ENCODE measurements around the gene LANCL2. TPM values are rescaled to one million over a fixed set of nuclear protein-coding genes. Genes with fewer than 3 reads are reported as not detected.
A peak's percentile ranks its signal among the peaks of the same experiment; 100 is the strongest.

LANCL2 gene
- total and polyA plus RNA-seq, 9 of the 15 experiments (the other 6 are each of a cell fraction or from before 2014, with no cell fraction given), result 5.3 to 18.5 (median 13.5) TPM

GRCh38 chr7:55367283-55367840 lies 2.2 kb downstream of the LANCL2 start:
- H3K9me3 ChIP-seq (replicated peaks; ENCODE audit: control insufficient read depth, insufficient read depth, low read depth, low read length), result no peaks in the 10 kb centered on the region
- H3K4me1 ChIP-seq (replicated peaks in 1 of 2; ENCODE audit: control insufficient read depth in 2 of 2, insufficient read depth in 2 of 2, low read length in 2 of 2), result peaks cover 4 to 19% of the 10 kb centered on the region in 2 experiments; a peak in 4 of 5 replicates
- peak overlapping the region; percentile 98; the same call in 2 of the 3 replicates for H3K27ac ChIP-seq (ENCODE audit: extremely low read depth, low read depth, low read length)
- H3K9me1 ChIP-seq (ENCODE audit: control insufficient read depth, insufficient read depth, low read length), result no peaks in the 10 kb centered on the region
- WGBS (ENCODE audit: insufficient coverage, low coverage, missing lambda C conversion rate), result 83% methylated on average over 19 of the region's 19 CpGs
- H3K27me3 ChIP-seq (ENCODE audit: control insufficient read depth in 2 of 2, insufficient read depth in 2 of 2, low read length in 2 of 2), result no peaks in the 10 kb centered on the region
- ChIA-PET CTCF (ENCODE audit: low intra/inter-chr PET ratio) (no interaction called here), POLR2A (interaction anchor here (0.9 to 1.9 kb wide), 2 partner anchors 12 to 24 kb away, joined by 3 to 10 read pairs; no protein-coding TSS in a partner anchor)
- peak overlapping the region; percentile 84 to 98 for H3K9ac ChIP-seq (ENCODE audit: insufficient read depth in 1 of 2, low read depth in 2 of 2, low read length in 2 of 2)
- peak overlapping the region; percentile 95 for H3K4me3 ChIP-seq
- H3K36me3 ChIP-seq (ENCODE audit: control insufficient read depth, insufficient read depth, low read length), result no peaks in the 10 kb centered on the region
- in situ Hi-C loops (cut with MboI), result no loop called here
- H3K4me2 ChIP-seq (ENCODE audit: insufficient read depth, low read length), result peak overlapping the region; percentile 94
- FAIRE-seq (no peak), ATAC-seq (no peak), DNase-seq (ENCODE audit: extremely low read depth in 1 of 4, low spot score in 3 of 4) (no peak)
- BruUV-seq (replicated peaks), result no TSS peak
- peaks cover 25% of the 10 kb centered on the region for H3K79me2 ChIP-seq (ENCODE audit: control insufficient read depth, insufficient read depth, low read length)
- no peaks in the 10 kb centered on the region for H4K20me1 ChIP-seq (replicated peaks; ENCODE audit: control insufficient read depth, insufficient read depth, low read length)
- H2AFZ ChIP-seq (ENCODE audit: low read depth, low read length), result no peak overlapping the region
- intact Hi-C loops (cut with micrococcal nuclease), result loop anchor here (2.0 to 5.0 kb wide), 2 partner anchors 47 to 205 kb away; partner anchors contain the start of gene VOPP1
- TF ChIP-seq ZNF354B (CRISPR knock-in tag; IDR thresholded peaks at IDR 0.05), result no peak
- TF ChIP-seq ZNF780A (CRISPR knock-in tag; IDR thresholded peaks at IDR 0.05), result no peak
- no peak for TF ChIP-seq MAX (CRISPR knock-in tag; IDR thresholded peaks at IDR 0.05)
- TF ChIP-seq ZBTB43 (CRISPR knock-in tag; IDR thresholded peaks at IDR 0.05), result no peak
- no peak for TF ChIP-seq PPARD (CRISPR knock-in tag; IDR thresholded peaks at IDR 0.05)
- TF ChIP-seq ZNF551 (CRISPR knock-in tag; IDR thresholded peaks at IDR 0.05), result no peak
- no peak for TF ChIP-seq PKNOX1 (IDR thresholded peaks at IDR 0.05)
- TF ChIP-seq FOXK2 (conservative IDR thresholded peaks at IDR 0.05 in 1 of 2, IDR thresholded peaks at IDR 0.05 in 1 of 2; ENCODE audit: low read depth in 2 of 2), result no peak
- TF ChIP-seq ZNF449 (CRISPR knock-in tag; IDR thresholded peaks at IDR 0.05), result no peak
- no peak for TF ChIP-seq ZNF184 (CRISPR knock-in tag; IDR thresholded peaks at IDR 0.05)
- no peak for TF ChIP-seq ZFP36 (IDR thresholded peaks at IDR 0.05; ENCODE audit: low read depth, low read length, partially characterized antibody)
- no peak for TF ChIP-seq ZBTB26 (CRISPR knock-in tag; IDR thresholded peaks at IDR 0.05)
- TF ChIP-seq ZNF175 (CRISPR knock-in tag; IDR thresholded peaks at IDR 0.05; ENCODE audit: low read depth), result no peak
- peak; percentile 63 for TF ChIP-seq CEBPG (CRISPR knock-in tag; IDR thresholded peaks at IDR 0.05)
- TF ChIP-seq CEBPG (tag; conservative IDR thresholded peaks at IDR 0.05 in 1 of 2, IDR thresholded peaks at IDR 0.05 in 1 of 2), result no peak
- TF ChIP-seq CHD4 (IDR thresholded peaks at IDR 0.05; ENCODE audit: insufficient read depth, insufficient replicate concordance, low read depth, low read length, poor library complexity, severe bottlenecking), result no peak
